ENCODE data around the gene INAFM2. TPM values are rescaled to one million over a fixed set of nuclear protein-coding genes. Genes with fewer than 3 reads are reported as not detected.

INAFM2 gene
- 15.6 TPM for polyA plus RNA-seq (ENCODE audit: insufficient read length)
- long read RNA-seq, donor 1, transcript INAFM2-202 (1 exons, 3,052 nt) = major isoform, 9 of 9 reads
- long read RNA-seq, donor 1, partial matches to known transcripts = 0 of 9 reads
- long read RNA-seq, donor 1, other reads (novel, unspliced or antisense) = 0 of 9 reads
- long read RNA-seq, donor 2, partial matches to known transcripts = 0 of 4 reads
- long read RNA-seq, donor 2, other reads (novel, unspliced or antisense) = 0 of 4 reads
- long read RNA-seq, donor 3, transcript INAFM2-202 (1 exons, 3,052 nt) = major isoform, 15 of 15 reads
- long read RNA-seq, donor 3, partial matches to known transcripts = 0 of 15 reads
- long read RNA-seq, donor 3, other reads (novel, unspliced or antisense) = 0 of 15 reads
- long read RNA-seq, donor 4, partial matches to known transcripts = 0 of 1 reads
- long read RNA-seq, donor 4, other reads (novel, unspliced or antisense) = 0 of 1 reads
- long read RNA-seq, donor 5, transcript INAFM2-202 (1 exons, 3,052 nt) = major isoform, 13 of 13 reads
- long read RNA-seq, donor 5, partial matches to known transcripts = 0 of 13 reads
- long read RNA-seq, donor 5, other reads (novel, unspliced or antisense) = 0 of 13 reads
- long read RNA-seq, donor 6, transcript INAFM2-202 (1 exons, 3,052 nt) = major isoform, 14 of 14 reads
- long read RNA-seq, donor 6, partial matches to known transcripts = 0 of 14 reads
- long read RNA-seq, donor 6, other reads (novel, unspliced or antisense) = 0 of 14 reads
- long read RNA-seq, donor 7, transcript INAFM2-202 (1 exons, 3,052 nt) = major isoform, 16 of 16 reads
- long read RNA-seq, donor 7, partial matches to known transcripts = 0 of 16 reads
- long read RNA-seq, donor 7, other reads (novel, unspliced or antisense) = 0 of 16 reads
- long read RNA-seq, donor 8, partial matches to known transcripts = 0 of 4 reads
- long read RNA-seq, donor 8, other reads (novel, unspliced or antisense) = 0 of 4 reads

- peak; percentile 95 for DNase-seq
Measured at GRCh38 chr15:40323239-40323952, at the start of gene INAFM2. INAFM2 (plus strand) TSS chr15:40323692; CDS start chr15:40324056, 364 bp downstream.

GRCh38 chr15:40274350-40275274 lies 48.9 kb upstream of the INAFM2 start:
- DNase-seq = no peak

GRCh38 chr15:40275523-40275922 lies 48.0 kb upstream of the INAFM2 start:
- no peak for DNase-seq

GRCh38 chr15:40275954-40276353 lies 47.5 kb upstream of the INAFM2 start:
- no peak for DNase-seq

- DNase-seq = no peak
Measured at GRCh38 chr15:40276927-40277326, 46.6 kb upstream of the INAFM2 start.

GRCh38 chr15:40277471-40277870 lies 46.0 kb upstream of the INAFM2 start:
- DNase-seq = no peak

- no peak for DNase-seq
Measured at GRCh38 chr15:40278026-40278425, 45.5 kb upstream of the INAFM2 start.

GRCh38 chr15:40279437-40280141 lies 43.9 kb upstream of the INAFM2 start:
- DNase-seq = peak; percentile 62

- no peak for DNase-seq
Measured at GRCh38 chr15:40280260-40281056, 43.0 kb upstream of the INAFM2 start.

GRCh38 chr15:40281057-40281800 lies 42.3 kb upstream of the INAFM2 start:
- DNase-seq = no peak

- no peak for DNase-seq
Measured at GRCh38 chr15:40281801-40282146, 41.7 kb upstream of the INAFM2 start.

GRCh38 chr15:40282147-40282868 lies 41.2 kb upstream of the INAFM2 start:
- no peak for DNase-seq

- no peak for DNase-seq
Measured at GRCh38 chr15:40282869-40283614, 40.5 kb upstream of the INAFM2 start, which contains the start of gene ANKRD63. ANKRD63 (minus strand) TSS chr15:40283064; CDS start chr15:40282586, 478 bp downstream.

- DNase-seq = no peak
Measured at GRCh38 chr15:40283615-40284300, 39.7 kb upstream of the INAFM2 start.

GRCh38 chr15:40285151-40285550 lies 38.3 kb upstream of the INAFM2 start:
- no peak for DNase-seq

- no peak for DNase-seq
Measured at GRCh38 chr15:40285554-40286011, 37.9 kb upstream of the INAFM2 start.
